H9 (cell line): ENCODE data around the gene PPM1H. TPM values are rescaled to one million over a fixed set of nuclear protein-coding genes. Genes with fewer than 3 reads are reported as not detected.

ENCODE experiments used
- DNase-seq: peaks from one replicate; pipeline ENCODE4 v3.0.0-alpha.2; 2017
- H2AFZ ChIP-seq: one replicate; pipeline ENCODE4 v1.6.1; 2013; ENCODE audit warnings: mild to moderate bottlenecking, low read length, control low read depth, moderate library complexity
- H2AK5ac ChIP-seq: 2 replicates; pipeline ENCODE4 v1.6.1; 2013; ENCODE audit warnings: low read length, control low read depth, mixed read lengths; ENCODE audit not compliant: insufficient read length
- H2BK120ac ChIP-seq: one replicate; pipeline ENCODE4 v1.6.1; 2013; ENCODE audit warnings: low read depth, mild to moderate bottlenecking, low read length, control low read depth, inconsistent platforms; ENCODE audit not compliant: poor library complexity, severe bottlenecking
- H2BK12ac ChIP-seq: 2 replicates; pipeline ENCODE4 v1.6.1; 2013; ENCODE audit warnings: low read length, control low read depth, mixed read lengths, low read depth; ENCODE audit not compliant: insufficient read length
- H2BK15ac ChIP-seq: 2 replicates; pipeline ENCODE4 v1.6.1; 2013; ENCODE audit warnings: low read depth, low read length, control low read depth
- H2BK20ac ChIP-seq: one replicate; pipeline ENCODE4 v1.6.1; 2013; ENCODE audit warnings: low read depth, mild to moderate bottlenecking, low read length, control low read depth, inconsistent platforms; ENCODE audit not compliant: poor library complexity, severe bottlenecking
- H2BK5ac ChIP-seq: 2 replicates; pipeline ENCODE4 v1.6.1; 2013; ENCODE audit warnings: low read length, control low read depth, mixed read lengths; ENCODE audit not compliant: insufficient read length
- H3K14ac ChIP-seq: 2 replicates; pipeline ENCODE4 v1.6.1; 2013; ENCODE audit warnings: low read length, control low read depth; ENCODE audit not compliant: insufficient read depth
- H3K18ac ChIP-seq: 2 replicates; pipeline ENCODE4 v1.6.1; 2013; ENCODE audit warnings: low read depth, mild to moderate bottlenecking, mixed read lengths, low read length, control low read depth; ENCODE audit not compliant: insufficient read length
- H3K23ac ChIP-seq: 2 replicates; pipeline ENCODE4 v1.6.1; 2013; ENCODE audit warnings: low read length, control low read depth, mixed read lengths, low read depth; ENCODE audit not compliant: insufficient read length
- H3K23me2 ChIP-seq: 2 replicates; pipeline ENCODE4 v1.6.1; 2013; ENCODE audit warnings: low read depth, mild to moderate bottlenecking, mixed read lengths, low read length, control low read depth; ENCODE audit not compliant: insufficient read length, poor library complexity, severe bottlenecking
- H3K27ac ChIP-seq: 2 replicates; pipeline ENCODE4 v1.5.1; 2013; ENCODE audit warnings: low read length, control low read depth, mixed read lengths, low read depth; ENCODE audit not compliant: insufficient read length
- H3K27me3 ChIP-seq: 2 replicates; pipeline ENCODE4 v1.6.1; 2013; ENCODE audit warnings: low read length, control low read depth, inconsistent platforms; ENCODE audit not compliant: insufficient read depth
- H3K4ac ChIP-seq: 2 replicates; pipeline ENCODE4 v1.6.1; 2013; ENCODE audit warnings: low read depth, mild to moderate bottlenecking, control low read depth, inconsistent platforms, low read length, moderate library complexity
- H3K4me1 ChIP-seq: 2 replicates; pipeline ENCODE4 v1.6.1; 2013; ENCODE audit warnings: low read length, control low read depth, inconsistent platforms; ENCODE audit not compliant: insufficient read depth
- H3K4me2 ChIP-seq: 2 replicates; pipeline ENCODE4 v1.6.1; 2013; ENCODE audit warnings: low read length, control low read depth, mixed read lengths; ENCODE audit not compliant: insufficient read length, insufficient read depth
- H3K56ac ChIP-seq: 2 replicates; pipeline ENCODE4 v1.6.1; 2013; ENCODE audit warnings: low read depth, mild to moderate bottlenecking, mixed read lengths, low read length, control low read depth; ENCODE audit not compliant: insufficient read length
- H3K79me1 ChIP-seq: 2 replicates; pipeline ENCODE4 v1.6.1; 2013; ENCODE audit warnings: low read depth, mild to moderate bottlenecking, moderate library complexity, low read length, control low read depth, inconsistent platforms; ENCODE audit not compliant: insufficient read depth, poor library complexity, severe bottlenecking
- H3K79me2 ChIP-seq: 2 replicates; pipeline ENCODE4 v1.6.1; 2013; ENCODE audit warnings: low read length, control low read depth, inconsistent platforms; ENCODE audit not compliant: insufficient read depth
- H3K9ac ChIP-seq: 2 replicates; pipeline ENCODE4 v1.6.1; 2013; ENCODE audit warnings: low read length, control low read depth, mixed read lengths; ENCODE audit not compliant: insufficient read length; ENCODE audit errors: extremely low read depth
- H3K9me3 ChIP-seq: one replicate; pipeline ENCODE4 v1.6.1; 2013; ENCODE audit warnings: low read depth, low read length, inconsistent platforms; ENCODE audit not compliant: control insufficient read depth
- H3T11ph ChIP-seq: one replicate; pipeline ENCODE4 v1.6.1; 2013; ENCODE audit warnings: mild to moderate bottlenecking, low read length, control low read depth, inconsistent platforms
- H4K20me1 ChIP-seq: one replicate; pipeline ENCODE4 v1.6.1; 2013; ENCODE audit not compliant: control insufficient read depth, insufficient read length, insufficient read depth
- H4K5ac ChIP-seq: 2 replicates; pipeline ENCODE4 v1.6.1; 2013; ENCODE audit warnings: low read depth, mild to moderate bottlenecking, mixed read lengths, low read length, control low read depth; ENCODE audit not compliant: insufficient read length
- H4K8ac ChIP-seq: replicated peaks from 2 replicates; pipeline ENCODE4 v1.6.1; 2013; ENCODE audit warnings: low read length, control low read depth, mixed read lengths, low read depth; ENCODE audit not compliant: insufficient read length
- H4K91ac ChIP-seq: 2 replicates; pipeline ENCODE4 v1.6.1; 2013; ENCODE audit warnings: low read depth, mild to moderate bottlenecking, moderate library complexity, mixed read lengths, low read length, control low read depth; ENCODE audit not compliant: insufficient read length
- H3K27ac Mint-ChIP-seq, 3 experiments: 2 replicates in 2 of 3; 3 replicates in 1 of 3; pipeline ENCODE4 v1.8.0; 2020 to 2021; ENCODE audit warnings: mixed read lengths in 3 of 3, mild to moderate bottlenecking in 1 of 3, moderate library complexity in 1 of 3
- H3K27me3 Mint-ChIP-seq: 2 replicates; pipeline ENCODE4 v1.8.0; 2021; ENCODE audit warnings: low read depth, mild to moderate bottlenecking, moderate library complexity, mixed read lengths
- H3K36me3 Mint-ChIP-seq, 3 experiments: 2 replicates in 2 of 3; 3 replicates in 1 of 3; pipeline ENCODE4 v1.8.0; 2020 to 2021; ENCODE audit warnings: low read depth in 3 of 3, mixed read lengths in 3 of 3; ENCODE audit not compliant: insufficient read depth in 1 of 3
- H3K4me1 Mint-ChIP-seq, 2 experiments: 2 replicates each; pipeline ENCODE4 v1.8.0; 2020; ENCODE audit warnings: mixed read lengths in 2 of 2
- H3K4me3 Mint-ChIP-seq, 2 experiments: 2 replicates in 1 of 2; 3 replicates in 1 of 2; pipeline ENCODE4 v1.8.0; 2020 to 2021; ENCODE audit warnings: mild to moderate bottlenecking in 2 of 2, mixed read lengths in 2 of 2, moderate library complexity in 1 of 2
- H3K9me3 Mint-ChIP-seq, 2 experiments: 2 replicates in 1 of 2; 3 replicates in 1 of 2; pipeline ENCODE4 v1.8.0; 2020; ENCODE audit warnings: mild to moderate bottlenecking in 2 of 2, mixed read lengths in 2 of 2, moderate library complexity in 1 of 2
- CTCF ChIP-seq: fragments of 200-600 bp; sonication (generic); conservative IDR thresholded peaks from 3 replicates; pipeline ENCODE4 v1.8.0; 2021; ENCODE audit warnings: antibody characterized with exemption, mild to moderate bottlenecking
- WGBS: extraction: QIAGEN DNeasy Blood & Tissue Kit; methylation state at CpG from one replicate; pipeline ENCODE4 v1.1.7; 2013; ENCODE audit warnings: missing lambda C conversion rate, low lambda C conversion rate, mixed read lengths; ENCODE audit not compliant: insufficient read length; ENCODE audit errors: extremely low coverage; 5-methylcytosine and 5-hydroxymethylcytosine counted together
- total RNA-seq: library from RNA; stranded (reverse); gene quantifications from 2 replicates; pipeline ENCODE4 v1.2.1, GENCODE V29; 2021

Gene PPM1H
- total RNA-seq, 1 experiment from 2014 or later, result 22.1 TPM

GRCh38 chr12:62931477-62931876 lies 3.5 kb downstream of the PPM1H start:
- H3K27me3 ChIP-seq, result no peaks in the 10 kb centered on the region
- H3K79me2 ChIP-seq, result peaks cover 5% of the 10 kb centered on the region; the same call in 1 of the 2 replicates
- H2BK15ac ChIP-seq, result no peak overlapping the region
- H3K23ac ChIP-seq, result no peak overlapping the region
- H3K27me3 Mint-ChIP-seq, result no peaks in the 10 kb centered on the region
- no peak overlapping the region for H2AFZ ChIP-seq
- H4K5ac ChIP-seq, result no peak overlapping the region
- no peak overlapping the region for H3K9ac ChIP-seq
- H2BK20ac ChIP-seq, result no peak overlapping the region
- no peaks in the 10 kb centered on the region for H3K79me1 ChIP-seq
- no peak overlapping the region for H2BK120ac ChIP-seq
- no peaks in the 10 kb centered on the region for H3K9me3 Mint-ChIP-seq
- no peak overlapping the region for H3K4ac ChIP-seq
- H3K4me1 Mint-ChIP-seq, result peaks cover 51 to 55% of the 10 kb centered on the region in 2 experiments
- peaks cover 2% of the 10 kb centered on the region for H4K20me1 ChIP-seq
- H3K9me3 ChIP-seq, result no peaks in the 10 kb centered on the region
- no peak overlapping the region for H4K91ac ChIP-seq
- H3K14ac ChIP-seq, result no peak overlapping the region
- 0 out of 5 replicates have a peak overlapping the region, but pooled peaks of 1 of the 2 experiments have one; percentile 23 for H3K4me3 Mint-ChIP-seq
- H2BK5ac ChIP-seq, result no peak overlapping the region
- TF ChIP-seq CTCF, result no peak
- no peak overlapping the region for H3K56ac ChIP-seq
- peak overlapping the region in 2 of 3 experiments; percentile 16 to 19; a peak in 3 of 7 replicates for H3K27ac Mint-ChIP-seq
- WGBS, result no CpG with 5 or more reads among the region's 3 CpGs
- no peak for DNase-seq
- peaks cover 10% of the 10 kb centered on the region for H3K23me2 ChIP-seq
- H3K18ac ChIP-seq, result no peak overlapping the region
- no peak overlapping the region for H2AK5ac ChIP-seq
- H3K27ac ChIP-seq, result no peak overlapping the region
- H3K4me1 ChIP-seq, result peaks cover 12% of the 10 kb centered on the region
- no peaks in the 10 kb centered on the region; a peak in 1 of 7 replicates for H3K36me3 Mint-ChIP-seq
- H3T11ph ChIP-seq, result no peak overlapping the region
- no peak overlapping the region for H2BK12ac ChIP-seq
- no peak overlapping the region for H3K4me2 ChIP-seq
- no peak overlapping the region for H4K8ac ChIP-seq
